Measurements from ENCODE around the gene DNAH6.

DNA sequence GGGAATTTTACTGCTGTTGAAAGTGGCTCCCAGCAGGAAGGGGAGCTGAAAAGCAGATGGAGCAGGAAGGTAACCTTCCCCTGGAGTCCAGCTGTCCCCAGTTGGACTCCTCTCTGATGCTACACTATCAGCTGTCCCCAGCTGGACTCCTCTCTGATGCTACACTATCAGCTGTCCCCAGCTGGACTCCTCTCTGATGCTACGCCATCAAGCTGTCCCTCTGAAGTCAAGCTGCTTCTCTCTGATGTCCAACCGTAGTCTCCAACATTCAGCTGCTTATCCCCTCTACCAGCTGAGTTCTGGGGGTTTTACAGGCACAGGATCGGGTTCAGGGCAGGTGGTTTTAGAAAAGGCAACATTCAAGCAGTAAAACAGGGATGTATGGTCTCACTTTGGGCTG, 37.4 kb upstream of the DNAH6 start:
- no peak for TF ChIP-seq EZH2phosphoT487 (IDR thresholded peaks at IDR 0.05; ENCODE audit: insufficient read depth, low read depth)
- TF ChIP-seq EZH2 (IDR thresholded peaks at IDR 0.05; ENCODE audit: insufficient read depth, poor library complexity, severe bottlenecking): no peak

Measured in GM23248 (cell line).